GM23248 (cell line): ENCODE measurements around the gene ZNF92.

ENCODE experiments used
- EZH2 ChIP-seq: fragments of 200-600 bp; sonication (generic); IDR thresholded peaks from 2 replicates; pipeline ENCODE4 v1.6.1; 2018; ENCODE audit warnings: antibody characterized with exemption, mild to moderate bottlenecking; ENCODE audit not compliant: insufficient read depth, poor library complexity, severe bottlenecking
- EZH2phosphoT487 ChIP-seq: fragments of 200-600 bp; sonication (generic); IDR thresholded peaks from 2 replicates; pipeline ENCODE4 v1.6.1; 2018; ENCODE audit warnings: antibody characterized with exemption, moderate library complexity, mild to moderate bottlenecking, low read depth; ENCODE audit not compliant: insufficient read depth

GRCh38 chr7:65449505-65449852, 75.8 kb downstream of the ZNF92 start:
- TF ChIP-seq EZH2phosphoT487, result no peak
- no peak for TF ChIP-seq EZH2
